Measurements from ENCODE around the gene TFDP2. TPM values are rescaled to one million over a fixed set of nuclear protein-coding genes. Genes with fewer than 3 reads are reported as not detected.

TFDP2 gene
- total RNA-seq, 1 experiment from 2014 or later: 43.2 TPM

DNA sequence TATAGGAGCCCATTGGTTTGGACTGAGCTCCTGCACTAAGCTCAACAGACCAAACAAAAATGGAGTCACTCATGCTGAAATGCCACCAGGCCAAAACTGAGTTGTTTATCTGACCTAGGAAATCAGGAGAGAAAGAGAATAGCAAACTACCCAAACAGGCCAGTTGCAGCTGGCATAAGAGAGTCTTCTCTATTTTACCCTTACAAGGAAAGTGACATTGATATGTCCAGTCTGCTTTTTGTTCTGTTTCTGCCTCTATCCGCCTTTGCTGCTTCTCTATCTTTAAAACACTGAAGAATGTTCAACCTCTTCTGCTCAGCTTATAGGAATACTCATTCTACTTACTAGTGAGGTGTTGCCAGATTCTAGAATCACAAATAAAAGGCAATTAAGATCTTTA is 177.8 kb downstream of the TFDP2 start:
- H3K9me3 Mint-ChIP-seq (ENCODE audit: unreplicated experiment): no peaks in the 10 kb centered on the region
- peaks cover 8% of the 10 kb centered on the region for H3K4me1 Mint-ChIP-seq (ENCODE audit: insufficient read depth, unreplicated experiment)
- no TSS peak for BruUV-seq (replicated peaks)
- CTCF ChIA-PET: interaction anchor here (0.6 to 1.3 kb wide), 3 partner anchors 8 to 716 kb away, joined by 3 read pairs; no protein-coding TSS in a partner anchor
- intact Hi-C loops (cut with micrococcal nuclease): no loop called here
- H3K27me3 Mint-ChIP-seq (ENCODE audit: insufficient read depth, unreplicated experiment): no peaks in the 10 kb centered on the region
- H3K4me3 Mint-ChIP-seq (ENCODE audit: unreplicated experiment): no peak overlapping the region
- peaks cover 34% of the 10 kb centered on the region for H3K36me3 Mint-ChIP-seq (ENCODE audit: insufficient read depth, unreplicated experiment)
- H3K27ac Mint-ChIP-seq (ENCODE audit: low read depth, unreplicated experiment): no peak overlapping the region
- POLR2A ChIA-PET: no interaction called here
- no peak for DNase-seq (ENCODE audit: unreplicated experiment)
- TF ChIP-seq, protein P1, sequence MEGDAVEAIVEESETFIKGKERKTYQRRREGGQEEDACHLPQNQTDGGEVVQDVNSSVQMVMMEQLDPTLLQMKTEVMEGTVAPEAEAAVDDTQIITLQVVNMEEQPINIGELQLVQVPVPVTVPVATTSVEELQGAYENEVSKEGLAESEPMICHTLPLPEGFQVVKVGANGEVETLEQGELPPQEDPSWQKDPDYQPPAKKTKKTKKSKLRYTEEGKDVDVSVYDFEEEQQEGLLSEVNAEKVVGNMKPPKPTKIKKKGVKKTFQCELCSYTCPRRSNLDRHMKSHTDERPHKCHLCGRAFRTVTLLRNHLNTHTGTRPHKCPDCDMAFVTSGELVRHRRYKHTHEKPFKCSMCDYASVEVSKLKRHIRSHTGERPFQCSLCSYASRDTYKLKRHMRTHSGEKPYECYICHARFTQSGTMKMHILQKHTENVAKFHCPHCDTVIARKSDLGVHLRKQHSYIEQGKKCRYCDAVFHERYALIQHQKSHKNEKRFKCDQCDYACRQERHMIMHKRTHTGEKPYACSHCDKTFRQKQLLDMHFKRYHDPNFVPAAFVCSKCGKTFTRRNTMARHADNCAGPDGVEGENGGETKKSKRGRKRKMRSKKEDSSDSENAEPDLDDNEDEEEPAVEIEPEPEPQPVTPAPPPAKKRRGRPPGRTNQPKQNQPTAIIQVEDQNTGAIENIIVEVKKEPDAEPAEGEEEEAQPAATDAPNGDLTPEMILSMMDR (IDR thresholded peaks at IDR 0.05; ENCODE audit: unreplicated experiment): no peak

GRCh38 chr3:141969711-141970110 is 179.6 kb downstream of the TFDP2 start:
- POLR2A ChIA-PET: interaction anchor here (1.1 kb wide), 1 partner anchor 59 kb away, joined by 4 read pairs; no protein-coding TSS in a partner anchor
- no peak for DNase-seq (ENCODE audit: unreplicated experiment)
- TF ChIP-seq, protein P1 (IDR thresholded peaks at IDR 0.05; ENCODE audit: unreplicated experiment): no peak
- Mint-ChIP-seq H3K36me3 (ENCODE audit: insufficient read depth, unreplicated experiment) (peaks cover 24% of the 10 kb centered on the region), H3K27me3 (ENCODE audit: insufficient read depth, unreplicated experiment) (no peaks in the 10 kb centered on the region), H3K27ac (ENCODE audit: low read depth, unreplicated experiment) (no peak overlapping the region), H3K9me3 (ENCODE audit: unreplicated experiment) (no peaks in the 10 kb centered on the region), H3K4me1 (ENCODE audit: insufficient read depth, unreplicated experiment) (peaks cover 8% of the 10 kb centered on the region), H3K4me3 (ENCODE audit: unreplicated experiment) (no peak overlapping the region)
- CTCF ChIA-PET: no interaction called here
- intact Hi-C loops (cut with micrococcal nuclease): no loop called here
- BruUV-seq (replicated peaks): no TSS peak

GRCh38 chr3:141965471-141965870 is 183.9 kb downstream of the TFDP2 start:
- intact Hi-C loops (cut with micrococcal nuclease): no loop called here

GRCh38 chr3:141963301-141963700 is 186.0 kb downstream of the TFDP2 start:
- TF ChIP-seq, protein P1 (IDR thresholded peaks at IDR 0.05; ENCODE audit: unreplicated experiment): no peak
- H3K36me3 Mint-ChIP-seq (ENCODE audit: insufficient read depth, unreplicated experiment): peaks cover 31% of the 10 kb centered on the region
- BruUV-seq (replicated peaks): no TSS peak

More at GRCh38 chr3:141965471-141965870, 183.9 kb downstream of the TFDP2 start:
- Mint-ChIP-seq H3K36me3 (ENCODE audit: insufficient read depth, unreplicated experiment) (peaks cover 33% of the 10 kb centered on the region), H3K27ac (ENCODE audit: low read depth, unreplicated experiment) (no peak overlapping the region), H3K9me3 (ENCODE audit: unreplicated experiment) (no peaks in the 10 kb centered on the region), H3K4me1 (ENCODE audit: insufficient read depth, unreplicated experiment) (no peaks in the 10 kb centered on the region), H3K27me3 (ENCODE audit: insufficient read depth, unreplicated experiment) (no peaks in the 10 kb centered on the region), H3K4me3 (ENCODE audit: unreplicated experiment) (no peak overlapping the region)
- no TSS peak for BruUV-seq (replicated peaks)
- POLR2A ChIA-PET: interaction anchor here (0.8 kb wide), 1 partner anchor 12 kb away, joined by 5 read pairs; no protein-coding TSS in a partner anchor
- TF ChIP-seq, protein P1 (IDR thresholded peaks at IDR 0.05; ENCODE audit: unreplicated experiment): no peak
- no peak for DNase-seq (ENCODE audit: unreplicated experiment)
- CTCF ChIA-PET: no interaction called here

More at GRCh38 chr3:141963301-141963700, 186.0 kb downstream of the TFDP2 start:
- no peak overlapping the region for H3K4me3 Mint-ChIP-seq (ENCODE audit: unreplicated experiment)
- CTCF ChIA-PET: interaction anchor here (0.9 to 1.2 kb wide), 4 partner anchors 9 to 316 kb away, joined by 3 to 5 read pairs (median 4); no protein-coding TSS in a partner anchor
- POLR2A ChIA-PET: no interaction called here
- no peak overlapping the region for H3K27ac Mint-ChIP-seq (ENCODE audit: low read depth, unreplicated experiment)
- H3K9me3 Mint-ChIP-seq (ENCODE audit: unreplicated experiment): no peaks in the 10 kb centered on the region
- intact Hi-C loops (cut with micrococcal nuclease): loop anchor here (5.0 kb wide), 1 partner anchor 164 kb away; no protein-coding TSS in a partner anchor
- no peaks in the 10 kb centered on the region for H3K27me3 Mint-ChIP-seq (ENCODE audit: insufficient read depth, unreplicated experiment)
- DNase-seq (ENCODE audit: unreplicated experiment): no peak
- peaks cover 12% of the 10 kb centered on the region for H3K4me1 Mint-ChIP-seq (ENCODE audit: insufficient read depth, unreplicated experiment)
